ENCODE measurements around the gene FXR1. TPM values are rescaled to one million over a fixed set of nuclear protein-coding genes. Genes with fewer than 3 reads are reported as not detected.
"Not testable (repeated sequence)": the region's sequence is repeated elsewhere in the genome, so short reads cannot be mapped to it uniquely, and the experiment has no call there.

FXR1 gene
- total RNA-seq, 1 experiment from 2014 or later: 133 TPM

GRCh38 chr3:180983136-180983535, 70.7 kb downstream of the FXR1 start:
- peaks cover 8% of the 10 kb centered on the region for H3K79me2 ChIP-seq (ENCODE audit: low read length)
- ChIA-PET POLR2A (ENCODE audit: unreplicated experiment) (no interaction called here), CTCF (no interaction called here)
- no peaks in the 10 kb centered on the region for H3K9me3 ChIP-seq (ENCODE audit: low read length)
- 0 out of 2 replicates have a peak, but pooled peaks cover 3% of the 10 kb centered on the region for H3K4me1 ChIP-seq (ENCODE audit: insufficient read depth, low read length)
- no peak overlapping the region for H3K4me3 ChIP-seq (ENCODE audit: low read length)
- H3F3A ChIP-seq (ENCODE audit: low read length, unreplicated experiment): no peaks in the 10 kb centered on the region
- no peak for TF ChIP-seq CTCF (conservative IDR thresholded peaks at IDR 0.05; ENCODE audit: low read depth, low read length)
- no peak for TF ChIP-seq EZH2phosphoT487 (IDR thresholded peaks at IDR 0.05; ENCODE audit: borderline replicate concordance, low read length)
- no peak for TF ChIP-seq EZH2 (IDR thresholded peaks at IDR 0.05; ENCODE audit: low read length, unreplicated experiment)
- no peaks in the 10 kb centered on the region for H3K27me3 ChIP-seq (ENCODE audit: low read length)
- no peaks in the 10 kb centered on the region for H4K20me1 ChIP-seq (ENCODE audit: low read length)
- no TSS peak for BruUV-seq (replicated peaks)
- H3K9me2 ChIP-seq (replicated peaks; ENCODE audit: low read length): no peaks in the 10 kb centered on the region
- H3K36me3 ChIP-seq (ENCODE audit: low read depth, low read length): peaks cover 11% of the 10 kb centered on the region; the same call in 1 of the 2 replicates
- no peak overlapping the region for H3K9ac ChIP-seq (ENCODE audit: low read length)
- no peak for ATAC-seq
- no peak overlapping the region for H3K4me2 ChIP-seq (ENCODE audit: low read length)
- DNase-seq: no peak
- H2AFZ ChIP-seq (ENCODE audit: low read length): no peak overlapping the region
- intact Hi-C loops (cut with micrococcal nuclease): loop anchor here (10.0 kb wide), 3 partner anchors 178 to 288 kb away; no protein-coding TSS in a partner anchor
- H3K27ac ChIP-seq (ENCODE audit: low read length): no peak overlapping the region

GRCh38 chr3:180986366-180986765, 73.9 kb downstream of the FXR1 start:
- CTCF ChIA-PET; H4K20me1 ChIP-seq (ENCODE audit: low read length); H3K9me3 ChIP-seq (ENCODE audit: low read length); H3K27ac ChIP-seq (ENCODE audit: low read length); ATAC-seq; H3K27me3 ChIP-seq (ENCODE audit: low read length); H3F3A ChIP-seq (ENCODE audit: low read length, unreplicated experiment); POLR2A ChIA-PET (ENCODE audit: unreplicated experiment); H2AFZ ChIP-seq (ENCODE audit: low read length); H3K4me3 ChIP-seq (ENCODE audit: low read length); DNase-seq; H3K9me2 ChIP-seq (replicated peaks; ENCODE audit: low read length); H3K9ac ChIP-seq (ENCODE audit: low read length); H3K4me2 ChIP-seq (ENCODE audit: low read length); BruUV-seq (replicated peaks): not testable (repeated sequence)
- H3K36me3 ChIP-seq (ENCODE audit: low read depth, low read length): peaks cover 11% of the 10 kb centered on the region; the same call in 1 of the 2 replicates
- H3K4me1 ChIP-seq (ENCODE audit: insufficient read depth, low read length): peaks cover 11% of the 10 kb centered on the region; the same call in 1 of the 2 replicates
- peaks cover 20% of the 10 kb centered on the region for H3K79me2 ChIP-seq (ENCODE audit: low read length)
- intact Hi-C loops (cut with micrococcal nuclease): loop anchor here (5.0 to 10.0 kb wide), 4 partner anchors 74 to 292 kb away; partner anchors contain the start of gene FXR1

- Histone ChIP-seq H3K9me3 (ENCODE audit: low read length) (no peaks in the 10 kb centered on the region), H3K9me2 (replicated peaks; ENCODE audit: low read length) (no peaks in the 10 kb centered on the region), H3K4me2 (ENCODE audit: low read length) (no peak overlapping the region), H3K79me2 (ENCODE audit: low read length) (peaks cover 20% of the 10 kb centered on the region), H3K36me3 (ENCODE audit: low read depth, low read length) (peaks cover 11% of the 10 kb centered on the region; the same call in 1 of the 2 replicates), H3K4me3 (ENCODE audit: low read length) (no peak overlapping the region), H4K20me1 (ENCODE audit: low read length) (no peaks in the 10 kb centered on the region), H3F3A (ENCODE audit: low read length, unreplicated experiment) (no peaks in the 10 kb centered on the region), H3K4me1 (ENCODE audit: insufficient read depth, low read length) (peaks cover 11% of the 10 kb centered on the region; the same call in 1 of the 2 replicates), H3K27ac (ENCODE audit: low read length) (no peak overlapping the region), H3K27me3 (ENCODE audit: low read length) (no peaks in the 10 kb centered on the region), H2AFZ (ENCODE audit: low read length) (no peak overlapping the region), H3K9ac (ENCODE audit: low read length) (no peak overlapping the region)
- ATAC-seq (no peak), DNase-seq (no peak)
- POLR2A ChIA-PET (ENCODE audit: unreplicated experiment): no interaction called here
- intact Hi-C loops (cut with micrococcal nuclease): loop anchor here (5.0 to 10.0 kb wide), 4 partner anchors 75 to 293 kb away; partner anchors contain the start of gene FXR1
- BruUV-seq (replicated peaks): no TSS peak
- CTCF ChIA-PET: no interaction called here
- TF ChIP-seq CTCF (conservative IDR thresholded peaks at IDR 0.05; ENCODE audit: low read depth, low read length) (no peak), EZH2phosphoT487 (IDR thresholded peaks at IDR 0.05; ENCODE audit: borderline replicate concordance, low read length) (no peak), EZH2 (IDR thresholded peaks at IDR 0.05; ENCODE audit: low read length, unreplicated experiment) (no peak)
Observed at GRCh38 chr3:180987344-180987743, 74.9 kb downstream of the FXR1 start.

Data from PC-3 (cell line).